ENCODE measurements around the gene OR14I1. TPM values are rescaled to one million over a fixed set of nuclear protein-coding genes. Genes with fewer than 3 reads are reported as not detected.

OR14I1 gene
- total and polyA plus RNA-seq, 3 donors from 2014 or later, result 0.43 TPM; not detected in 2

- Histone ChIP-seq H3K4me3 (no peak overlapping the region), H3K27me3 (no peaks in the 10 kb centered on the region), H3K4me1 (no peaks in the 10 kb centered on the region), H3K9me3 (no peaks in the 10 kb centered on the region), H3K36me3 (ENCODE audit: low read depth, missing control alignments) (no peaks in the 10 kb centered on the region), H3K27ac (no peak overlapping the region)
- TF ChIP-seq POLR2A (IDR thresholded peaks at IDR 0.05), result no peak
- no peak for TF ChIP-seq CTCF (IDR thresholded peaks at IDR 0.05)
- intact Hi-C loops (cut with DNase I; ENCODE audit: low total_unique reads), result no loop called here
- WGBS, 2 donors, result 77 to 81% methylated on average over 3 of the region's 3 CpGs
- peak; percentile 56 for DNase-seq
Observed at GRCh38 chr1:248696261-248696660, 6.3 kb downstream of the OR14I1 start.

- Histone ChIP-seq H3K36me3 (ENCODE audit: low read depth, missing control alignments) (no peaks in the 10 kb centered on the region), H3K4me1 (no peaks in the 10 kb centered on the region), H3K9me3 (no peaks in the 10 kb centered on the region), H3K4me3 (no peak overlapping the region), H3K27me3 (no peaks in the 10 kb centered on the region), H3K27ac (no peak overlapping the region)
- intact Hi-C loops (cut with DNase I; ENCODE audit: low total_unique reads), result no loop called here
- WGBS, 2 donors, result 88 to 92% methylated on average over 13 of the region's 13 CpGs
- DNase-seq, result no peak
- TF ChIP-seq POLR2A (IDR thresholded peaks at IDR 0.05), result no peak
- no peak for TF ChIP-seq CTCF (IDR thresholded peaks at IDR 0.05)
Observed at GRCh38 chr1:248695451-248696132, 7.0 kb downstream of the OR14I1 start.

- WGBS, 2 donors, result 45 to 49% methylated on average over 23 to 37 of the region's 51 CpGs
- TF ChIP-seq POLR2A (IDR thresholded peaks at IDR 0.05), result no peak
- intact Hi-C loops (cut with DNase I; ENCODE audit: low total_unique reads), result no loop called here
- H3K9me3 ChIP-seq, result no peaks in the 10 kb centered on the region
- peak overlapping the region; percentile 34 to 66 for H3K27ac ChIP-seq
- no peaks in the 10 kb centered on the region for H3K4me1 ChIP-seq
- DNase-seq, result peak; percentile 80
- peak overlapping the region; percentile 45 to 62 for H3K4me3 ChIP-seq
- no peaks in the 10 kb centered on the region for H3K36me3 ChIP-seq (ENCODE audit: low read depth, missing control alignments)
- H3K27me3 ChIP-seq, result no peaks in the 10 kb centered on the region
Observed at GRCh38 chr1:248691567-248692155, 10.9 kb downstream of the OR14I1 start.

GRCh38 chr1:248688527-248689298 lies 13.9 kb downstream of the OR14I1 start:
- no peak overlapping the region for H3K4me3 ChIP-seq
- no peak for DNase-seq
- 84 to 85% methylated on average over 4 of the region's 4 CpGs for WGBS, 2 donors
- H3K36me3 ChIP-seq (ENCODE audit: low read depth, missing control alignments), result no peaks in the 10 kb centered on the region
- H3K9me3 ChIP-seq, result no peaks in the 10 kb centered on the region
- TF ChIP-seq CTCF (IDR thresholded peaks at IDR 0.05), result no peak
- TF ChIP-seq POLR2A (IDR thresholded peaks at IDR 0.05), result no peak
- H3K27me3 ChIP-seq, result no peaks in the 10 kb centered on the region
- H3K27ac ChIP-seq, result no peak overlapping the region
- H3K4me1 ChIP-seq, result no peaks in the 10 kb centered on the region
- intact Hi-C loops (cut with DNase I; ENCODE audit: low total_unique reads), result no loop called here

- no peak overlapping the region for H3K27ac ChIP-seq
- intact Hi-C loops (cut with DNase I; ENCODE audit: low total_unique reads), result no loop called here
- no peaks in the 10 kb centered on the region for H3K36me3 ChIP-seq (ENCODE audit: low read depth, missing control alignments)
- H3K4me1 ChIP-seq, result no peaks in the 10 kb centered on the region
- peak; percentile 18 to 45 (median 30) for TF ChIP-seq CTCF (IDR thresholded peaks at IDR 0.05)
- TF ChIP-seq POLR2A (IDR thresholded peaks at IDR 0.05), result no peak
- WGBS, 2 donors, result 42 to 46% methylated on average over 3 of the region's 3 CpGs
- no peak overlapping the region for H3K4me3 ChIP-seq
- H3K9me3 ChIP-seq, result no peaks in the 10 kb centered on the region
- DNase-seq, result peak; percentile 70
- no peaks in the 10 kb centered on the region for H3K27me3 ChIP-seq
Observed at GRCh38 chr1:248686815-248687214, 15.8 kb downstream of the OR14I1 start.
